GM18498 (cell line): ENCODE measurements around the gene KSR2.

ENCODE experiments used
- ATAC-seq: cut with Tn5 transposase; IDR thresholded peaks from one replicate; pipeline ENCODE4 v1.9.1; 2021; ENCODE audit warnings: mild to moderate bottlenecking, moderate library complexity; ENCODE audit not compliant: unreplicated experiment

The KSR2 gene

DNA sequence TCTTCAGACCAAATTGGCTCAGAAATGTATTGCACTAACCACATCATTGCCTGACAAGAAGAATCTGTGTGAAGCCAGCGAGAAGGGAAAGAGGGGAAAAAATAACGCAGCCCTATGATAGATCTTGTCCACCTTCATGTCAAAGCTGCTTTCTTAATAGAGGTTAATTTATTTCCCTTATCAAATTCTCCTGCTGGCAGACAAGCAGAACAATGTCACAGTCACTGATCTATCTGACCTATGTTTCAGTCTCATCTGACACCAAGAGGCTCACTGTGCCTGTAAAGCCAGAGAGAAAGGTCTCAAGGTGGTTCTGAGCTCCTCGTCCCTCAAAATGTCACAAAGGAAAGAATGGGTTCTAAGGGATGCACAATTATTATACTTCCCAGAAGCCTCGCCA is 417.1 kb downstream of the KSR2 start:
- no peak for ATAC-seq

DNA sequence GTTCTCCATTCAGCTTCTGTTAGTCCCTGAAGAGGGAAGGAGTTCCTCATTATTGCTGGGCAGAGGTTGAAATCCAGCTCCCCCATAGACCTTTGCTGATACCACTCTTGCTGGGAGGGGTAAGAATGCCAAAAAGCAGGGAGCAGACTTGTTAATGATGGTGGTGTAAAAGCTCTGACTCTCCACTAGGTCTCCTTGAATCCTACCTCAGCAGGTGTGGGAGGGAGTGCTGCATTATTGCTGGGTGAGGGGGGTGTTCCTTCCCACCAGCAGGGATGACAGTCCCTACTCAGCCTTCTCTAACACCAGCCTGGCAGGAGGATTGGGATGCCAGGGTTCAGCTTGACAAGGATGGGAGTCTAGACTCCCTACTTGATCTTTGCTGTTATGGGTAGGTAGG is 421.6 kb downstream of the KSR2 start:
- ATAC-seq: no peak

- no peak for ATAC-seq
These were observed 423.6 kb downstream of the KSR2 start for GRCh38 chr12:117545216-117545615.

- no peak for ATAC-seq
These were observed 428.8 kb downstream of the KSR2 start for GRCh38 chr12:117540011-117540410.

GRCh38 chr12:117538926-117539325 is 429.9 kb downstream of the KSR2 start:
- ATAC-seq: no peak

DNA sequence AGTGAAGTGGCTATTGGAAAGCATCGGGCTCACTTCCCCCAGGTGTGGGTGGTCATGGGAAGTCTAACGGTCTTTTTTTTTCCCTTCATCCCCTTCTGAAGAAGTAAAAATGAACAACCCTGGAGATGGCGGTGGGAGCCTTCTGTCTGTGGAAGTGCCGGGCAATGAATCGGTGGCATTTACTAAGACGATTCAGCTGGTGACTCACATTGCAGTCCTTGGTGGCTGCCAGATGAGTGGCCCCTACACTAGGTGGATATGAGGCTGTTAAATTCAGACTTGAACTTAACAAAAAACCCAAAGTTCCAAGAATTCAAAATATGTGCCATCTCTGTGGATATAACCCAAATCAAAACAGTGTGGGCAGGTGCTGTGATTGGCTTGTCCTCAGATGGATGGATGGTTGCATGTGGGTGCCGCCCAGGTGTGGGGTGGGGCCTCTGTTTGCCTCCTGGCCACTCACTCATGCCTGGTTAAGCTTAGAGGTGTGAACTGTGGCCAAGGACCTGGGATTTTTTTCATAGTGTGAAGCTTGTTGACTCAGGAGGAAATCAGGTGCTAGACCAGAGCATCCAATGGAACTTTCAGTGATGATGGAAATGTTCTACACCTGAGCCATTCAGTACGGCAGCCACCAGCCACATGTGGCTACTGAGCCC is 430.6 kb downstream of the KSR2 start:
- ATAC-seq: no peak

DNA sequence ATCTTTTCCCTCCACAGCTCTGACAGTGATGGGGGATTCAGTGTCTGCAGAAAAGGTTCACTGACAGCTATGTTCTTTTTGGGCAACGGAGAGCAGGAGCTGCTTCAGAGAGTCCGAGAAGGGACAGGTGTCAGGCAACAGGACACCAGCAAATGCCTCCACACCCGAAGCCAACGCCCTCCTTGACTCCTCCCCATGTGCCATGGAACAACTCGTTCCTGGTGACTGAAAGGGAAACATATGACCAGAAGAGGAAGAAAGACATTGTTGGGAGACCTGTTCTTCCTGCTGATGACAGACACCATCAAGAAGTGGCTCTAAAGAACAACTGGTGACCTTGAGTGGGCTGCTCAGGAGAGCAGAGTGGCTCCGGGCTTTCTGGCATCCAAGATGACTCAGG is 435.1 kb downstream of the KSR2 start:
- no peak for ATAC-seq

DNA sequence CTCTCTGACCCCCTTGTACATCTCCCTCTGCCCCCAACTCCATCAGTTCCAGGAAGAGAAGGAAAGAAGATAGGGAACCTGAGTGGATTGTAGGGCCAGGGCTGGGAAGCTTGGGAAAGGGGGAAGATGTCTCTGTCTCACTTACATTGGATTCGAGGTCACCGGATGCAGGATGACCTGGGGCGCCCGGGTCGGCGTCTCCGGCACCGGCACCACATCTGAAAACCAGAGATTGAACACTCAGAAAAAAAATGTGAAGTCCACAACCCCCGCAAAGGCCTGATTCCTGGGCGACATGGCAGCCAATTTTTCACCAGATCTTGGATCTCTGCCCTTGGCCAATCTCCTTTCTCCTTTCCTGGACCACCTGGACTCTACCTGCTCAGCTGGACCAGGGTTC is 438.0 kb downstream of the KSR2 start:
- ATAC-seq: no peak

GRCh38 chr12:117528538-117528937 is 440.3 kb downstream of the KSR2 start:
- ATAC-seq: no peak

DNA sequence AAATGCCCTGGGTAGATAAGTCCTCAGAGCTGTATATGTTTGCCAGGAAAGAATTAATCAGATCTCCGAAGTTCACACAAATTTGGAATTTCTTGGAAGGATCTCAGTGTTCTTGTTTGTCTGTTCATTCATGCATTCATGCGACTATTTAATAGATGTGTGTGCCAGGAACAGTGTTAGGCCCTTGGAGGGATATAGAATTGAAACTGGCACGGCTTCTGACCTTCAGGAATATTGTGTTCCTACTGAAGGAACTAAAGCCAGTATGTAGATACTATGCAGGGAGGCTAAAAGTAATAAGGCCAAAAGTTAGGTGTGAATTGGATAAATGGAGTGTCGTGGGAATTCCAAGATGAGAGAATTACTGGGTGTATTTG is 441.3 kb downstream of the KSR2 start:
- no peak for ATAC-seq

DNA sequence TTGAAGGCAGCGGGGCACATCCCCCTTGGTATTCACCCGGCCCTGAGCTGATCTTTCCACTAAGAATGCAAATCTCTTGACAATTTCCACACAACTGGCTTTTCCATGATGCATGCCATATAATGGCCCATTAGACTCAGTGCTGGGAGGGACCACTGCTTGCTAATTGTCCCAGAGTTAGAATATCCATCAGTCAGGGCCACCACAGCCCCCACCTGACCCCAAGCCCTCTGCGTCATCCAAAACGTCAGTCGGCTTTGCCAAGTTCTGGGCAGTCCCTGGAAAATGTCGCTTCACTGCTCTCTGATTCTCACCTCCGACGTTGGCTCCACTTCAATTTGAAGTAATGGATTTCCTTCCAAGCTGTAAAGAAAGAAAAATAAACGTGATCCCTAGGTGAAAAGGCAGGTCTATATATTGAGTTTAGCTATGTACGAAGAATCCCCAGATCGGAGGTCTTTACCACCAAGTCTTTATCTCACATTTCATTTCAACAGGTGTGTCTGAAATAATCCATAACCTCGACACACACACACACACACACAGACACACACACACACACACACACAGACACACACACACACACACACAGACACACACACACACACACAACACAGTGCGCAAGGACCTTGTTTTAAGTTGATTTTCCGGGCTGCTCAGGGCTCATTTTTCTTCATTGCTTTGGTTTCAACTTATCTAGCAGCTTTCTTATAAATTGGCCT is 441.9 kb downstream of the KSR2 start:
- no peak for ATAC-seq

GRCh38 chr12:117525766-117526165 is 443.0 kb downstream of the KSR2 start:
- ATAC-seq: no peak

DNA sequence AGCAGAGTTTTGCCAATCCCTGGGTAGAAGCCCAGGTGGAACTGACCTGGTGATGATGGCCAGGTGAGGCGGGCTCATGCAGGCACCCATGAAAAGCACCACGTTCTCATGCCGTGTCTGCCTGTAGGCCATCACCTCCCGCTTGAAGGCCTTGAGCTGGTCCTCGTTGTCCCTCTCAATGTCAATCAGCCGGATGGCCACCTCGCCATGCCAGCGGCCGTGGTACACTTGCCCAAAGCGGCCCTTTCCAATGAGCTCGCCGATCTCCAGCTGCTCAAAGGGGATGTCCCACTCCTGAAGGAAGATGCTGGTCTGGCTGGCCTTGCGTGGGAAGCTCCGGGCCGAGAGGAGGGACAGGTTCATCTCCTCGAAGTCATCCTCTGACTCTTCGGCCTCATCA is 444.0 kb downstream of the KSR2 start:
- no peak for ATAC-seq

- ATAC-seq: no peak
These were observed 444.8 kb downstream of the KSR2 start for GRCh38 chr12:117523971-117524370.

DNA sequence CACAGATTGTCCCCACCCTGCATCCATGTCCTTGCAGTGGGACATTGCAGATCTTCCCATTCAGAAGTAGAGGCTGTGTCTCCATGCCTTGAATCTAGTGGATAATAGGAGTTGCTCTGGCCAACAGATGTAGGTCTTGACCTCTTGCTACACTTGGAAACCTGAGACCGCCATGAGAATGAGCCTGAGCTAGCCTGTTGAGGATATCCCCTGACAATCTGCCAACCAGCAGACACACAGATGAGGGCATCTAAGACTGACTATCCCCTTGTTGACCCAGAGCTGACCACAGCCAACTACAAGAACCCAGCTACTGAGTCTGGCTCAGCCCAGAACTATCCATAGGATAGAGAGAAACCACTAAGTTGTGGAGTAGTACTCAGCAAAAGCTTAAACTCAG is 446.2 kb downstream of the KSR2 start:
- no peak for ATAC-seq

DNA sequence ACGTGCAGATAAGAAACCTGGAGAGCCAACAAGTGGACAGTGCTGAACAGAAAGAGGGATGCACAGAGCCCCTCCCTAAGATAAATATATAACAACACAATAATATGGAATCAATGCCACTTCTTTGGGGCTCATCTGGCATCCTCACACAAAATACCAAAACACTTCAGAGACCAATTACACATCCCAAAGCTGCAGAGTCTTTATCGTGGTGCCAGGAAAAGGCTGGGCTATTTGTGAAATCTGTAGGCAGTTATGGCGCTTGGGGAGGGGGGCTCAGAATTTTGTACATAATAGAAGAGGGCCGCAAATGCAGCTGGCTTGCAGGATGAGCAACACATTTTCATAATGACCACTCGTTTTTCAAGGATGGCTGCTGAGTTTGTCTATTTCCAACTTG is 446.9 kb downstream of the KSR2 start:
- no peak for ATAC-seq

DNA sequence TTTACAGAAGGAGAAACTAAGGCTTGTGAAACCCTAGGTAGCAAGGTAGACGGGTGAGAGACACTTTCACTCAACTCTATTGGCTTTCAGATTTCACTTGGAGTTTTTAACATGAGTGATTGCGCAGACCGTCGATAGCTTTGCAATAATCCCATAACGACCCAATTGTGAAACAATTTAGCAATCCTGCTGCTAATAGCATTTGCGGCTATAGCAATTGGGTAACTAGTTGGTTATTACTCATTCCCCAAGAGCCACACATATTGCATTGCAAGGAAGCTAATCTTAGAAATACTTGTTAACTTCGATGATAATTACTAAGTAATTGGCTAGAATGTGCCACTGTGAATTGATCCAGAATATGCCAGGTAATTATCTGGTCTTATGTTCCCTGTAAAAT is 447.4 kb downstream of the KSR2 start:
- ATAC-seq: no peak

- no peak for ATAC-seq
These were observed 450.1 kb downstream of the KSR2 start for GRCh38 chr12:117518594-117519270.

GRCh38 chr12:117517219-117517739 is 451.5 kb downstream of the KSR2 start:
- no peak for ATAC-seq

DNA sequence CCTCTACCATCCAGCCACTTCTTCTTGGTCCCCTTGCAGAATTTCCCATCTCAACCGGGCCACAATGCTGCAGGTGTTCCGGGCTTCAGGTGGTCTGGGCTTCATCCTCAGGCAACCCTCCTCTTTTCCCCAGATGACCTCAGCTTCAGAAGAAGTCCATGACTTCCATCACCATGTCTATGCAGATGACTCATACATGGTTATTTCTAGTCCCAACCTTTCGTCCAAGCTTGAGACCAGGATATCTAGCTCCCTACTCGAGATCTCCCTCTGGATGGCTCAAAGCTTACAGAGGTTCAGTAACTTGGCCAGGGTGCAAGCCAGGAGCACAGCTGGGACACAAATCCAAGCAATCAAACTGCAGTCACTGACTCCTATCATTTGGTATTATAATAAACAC is 452.8 kb downstream of the KSR2 start:
- ATAC-seq: no peak

DNA sequence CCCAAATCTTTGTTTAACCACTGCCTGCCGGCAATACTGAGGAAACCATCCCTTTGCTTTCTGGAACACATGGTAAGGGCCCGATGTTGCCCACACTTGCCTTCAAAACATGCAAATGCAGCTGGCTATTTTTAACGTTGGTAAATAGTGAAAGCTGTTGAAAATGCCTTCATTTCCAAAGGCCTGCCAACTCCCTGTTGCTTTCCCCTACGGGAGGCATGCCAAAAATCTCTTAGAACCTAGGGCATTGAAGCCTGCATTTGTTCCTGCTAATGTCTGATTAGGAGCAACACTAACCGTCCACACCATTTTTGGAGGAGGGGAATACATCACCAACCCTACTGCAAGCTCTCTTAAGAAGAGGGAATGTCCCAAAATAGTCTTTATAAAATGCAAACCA is 454.8 kb downstream of the KSR2 start:
- ATAC-seq: no peak

- ATAC-seq: no peak
These were observed 455.4 kb downstream of the KSR2 start for GRCh38 chr12:117513353-117513752.
